GM18526 (cell line): ENCODE results near the gene FBXL17.

Experiments
- POLR2A ChIP-seq: IDR thresholded peaks from 3 replicates; pipeline ENCODE4 v1.6.1; 2011; ENCODE audit not compliant: insufficient read length; ENCODE audit errors: extremely low read depth

FBXL17 gene

DNA sequence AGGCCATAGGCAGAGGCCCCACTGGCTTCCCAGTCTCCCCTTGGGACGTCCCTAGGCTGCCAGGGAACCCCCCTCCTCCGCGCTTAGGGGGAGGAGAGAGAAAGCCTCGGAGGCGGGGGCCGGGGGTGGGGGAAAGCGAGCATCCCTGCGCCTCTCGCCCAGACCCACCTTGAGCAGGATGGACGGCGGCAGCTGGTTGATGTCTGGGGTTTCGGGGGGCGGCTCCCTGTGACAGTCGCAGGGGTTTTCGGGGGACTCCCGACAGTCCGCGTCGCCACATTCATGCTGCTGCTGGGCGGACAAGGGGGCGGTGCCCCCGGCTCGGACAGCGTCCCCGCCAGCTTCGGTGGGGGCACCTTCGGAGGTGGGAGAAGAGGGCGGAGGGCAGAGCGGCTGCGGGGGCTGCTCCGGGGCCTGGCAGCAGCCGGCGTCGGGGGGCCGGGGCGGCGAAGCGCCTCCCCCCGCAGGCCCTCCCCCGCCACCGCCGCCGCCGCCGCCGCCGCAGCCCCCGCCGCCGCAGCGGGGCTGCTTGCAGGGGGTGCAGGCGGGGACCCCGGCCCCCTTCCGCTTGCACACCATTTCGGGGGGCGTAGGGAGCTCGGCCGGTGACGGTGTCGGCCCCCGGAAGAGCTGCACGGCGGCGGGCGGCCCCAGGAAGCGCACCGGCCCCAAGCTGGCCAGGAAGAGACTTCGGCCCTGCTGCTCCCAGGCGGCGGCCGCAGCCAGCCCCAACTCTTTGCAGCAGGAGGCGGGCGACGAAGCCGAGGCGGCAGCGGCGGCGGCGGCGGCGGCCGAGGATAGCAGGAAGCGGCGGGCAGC is 1.2 kb downstream of the FBXL17 start:
- peak; percentile 46 for TF ChIP-seq POLR2A

DNA sequence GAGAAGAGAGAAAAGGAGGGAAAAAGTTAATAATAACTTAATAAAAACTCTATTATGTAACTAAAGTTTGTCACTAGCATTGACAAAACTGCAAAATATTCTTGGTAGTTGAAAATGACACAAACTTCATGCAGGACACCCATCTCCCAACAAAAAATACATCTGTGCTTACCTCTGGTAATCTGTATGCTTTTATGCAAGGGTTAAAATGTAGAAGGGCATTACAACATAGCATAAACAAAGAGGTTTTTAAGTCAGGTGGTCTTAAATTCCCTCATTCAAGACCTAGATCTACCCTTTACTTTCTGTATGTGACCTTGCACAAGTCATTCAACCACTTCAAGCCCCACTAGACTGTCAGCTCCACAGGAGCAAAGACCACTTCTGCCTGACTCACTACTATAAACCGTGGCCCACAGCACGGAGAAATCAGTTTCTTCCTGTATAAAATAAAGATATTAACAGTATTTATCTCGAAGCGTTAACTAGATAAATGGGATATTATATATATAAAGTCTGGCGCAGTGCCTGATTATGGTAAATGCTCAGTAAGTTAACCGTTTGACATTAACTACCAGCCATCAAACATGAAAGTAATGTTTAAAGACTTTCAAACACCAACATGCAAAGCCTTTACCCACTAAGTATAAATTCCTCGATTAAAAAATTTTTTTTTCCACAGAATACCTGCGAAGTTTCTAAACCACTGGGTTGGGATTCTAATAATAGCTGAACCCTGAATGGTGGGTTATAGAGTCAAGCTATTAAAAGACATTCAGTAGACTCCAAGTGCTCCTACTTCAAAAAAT is 2.0 kb downstream of the FBXL17 start:
- no peak for TF ChIP-seq POLR2A

DNA sequence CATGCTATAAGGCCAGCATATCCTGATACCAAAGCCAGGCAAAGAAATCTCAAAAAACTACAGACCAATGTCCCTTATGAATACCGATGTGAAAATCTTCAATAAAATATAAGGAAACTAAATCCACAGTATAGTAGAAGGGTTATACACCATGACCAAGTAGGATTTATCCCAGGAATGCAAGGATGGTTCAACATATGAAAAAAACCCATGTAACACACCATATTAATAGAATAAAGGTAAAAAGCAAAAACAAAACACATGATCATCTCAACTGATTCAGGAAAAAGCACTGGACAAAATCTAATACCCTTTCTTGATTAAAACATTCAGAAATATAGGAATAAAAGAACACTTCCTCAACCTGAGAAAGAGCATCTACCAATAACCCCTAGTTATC is 6.1 kb downstream of the FBXL17 start:
- no peak for TF ChIP-seq POLR2A

DNA sequence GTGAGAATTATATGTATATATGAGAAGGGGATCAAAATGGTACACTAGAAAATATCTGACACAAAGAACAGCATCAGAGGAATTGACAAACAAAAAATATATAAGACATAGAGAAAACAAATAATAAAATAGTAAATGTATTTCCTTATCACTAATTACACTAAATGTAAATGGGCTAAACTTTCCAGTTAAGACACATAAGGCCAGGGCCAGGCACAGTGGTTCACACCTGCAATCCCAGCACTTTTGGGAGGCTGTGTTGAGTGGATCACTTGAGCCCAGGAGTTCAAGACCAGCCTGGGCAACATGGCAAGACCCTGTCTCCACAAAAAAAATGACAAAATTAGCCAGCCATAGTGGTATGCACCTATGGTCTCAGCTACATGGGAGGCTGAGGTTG is 8.5 kb downstream of the FBXL17 start:
- TF ChIP-seq POLR2A = no peak

DNA sequence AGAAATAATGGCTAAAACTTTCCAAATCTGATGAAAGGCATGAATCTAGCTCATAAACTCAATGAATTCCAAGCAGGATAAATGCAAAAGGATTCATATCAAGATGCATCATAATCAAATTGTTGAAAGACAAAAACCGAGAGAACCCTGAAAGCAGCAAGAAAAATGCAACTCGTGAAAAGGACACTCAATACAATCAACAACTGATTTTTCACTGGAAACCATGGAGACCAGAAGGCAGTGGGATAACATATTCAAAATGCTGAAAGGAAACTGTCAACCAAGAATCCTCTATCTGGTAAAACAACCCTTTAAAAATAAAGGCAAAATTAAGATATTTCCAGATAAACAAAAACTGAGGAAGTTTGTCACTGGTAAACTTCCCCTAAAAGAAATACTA is 9.5 kb downstream of the FBXL17 start:
- no peak for TF ChIP-seq POLR2A

DNA sequence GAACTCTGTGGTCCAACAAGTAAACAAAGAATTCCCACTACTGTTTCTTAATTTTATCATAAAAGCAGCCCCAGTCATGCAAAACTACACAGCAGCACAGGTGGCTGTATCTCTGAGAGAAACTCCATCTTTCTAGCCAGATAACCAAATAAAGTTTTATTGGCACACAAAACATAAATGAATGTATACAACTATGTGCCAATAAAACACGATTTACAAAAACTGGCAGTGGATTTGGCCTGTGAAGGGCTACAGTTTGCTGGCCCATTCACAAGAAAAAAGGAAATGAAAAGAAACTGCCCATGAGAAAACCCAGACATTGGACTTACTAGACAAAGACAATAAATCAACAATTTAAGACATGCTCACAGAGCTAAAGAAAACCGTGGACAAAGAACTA is 10.6 kb downstream of the FBXL17 start:
- no peak for TF ChIP-seq POLR2A

DNA sequence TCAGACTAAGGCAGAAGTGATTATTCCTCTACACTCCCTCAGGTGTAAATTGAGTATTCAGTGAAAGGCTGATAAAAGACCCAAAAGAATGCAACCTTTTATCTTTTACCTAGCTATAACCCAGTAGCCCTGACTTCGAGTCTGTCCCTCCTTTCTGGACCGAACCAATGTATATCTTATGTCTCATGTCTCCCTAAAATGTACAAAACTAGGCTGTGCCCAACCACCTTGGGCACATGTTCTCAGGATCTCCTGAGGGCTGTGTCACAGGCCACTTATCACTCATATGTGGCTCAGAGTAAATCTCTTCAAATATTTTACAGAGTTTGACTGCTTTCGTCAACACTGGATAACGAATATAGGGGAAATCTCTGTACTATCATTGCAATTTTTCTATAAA is 12.7 kb downstream of the FBXL17 start:
- TF ChIP-seq POLR2A = no peak

DNA sequence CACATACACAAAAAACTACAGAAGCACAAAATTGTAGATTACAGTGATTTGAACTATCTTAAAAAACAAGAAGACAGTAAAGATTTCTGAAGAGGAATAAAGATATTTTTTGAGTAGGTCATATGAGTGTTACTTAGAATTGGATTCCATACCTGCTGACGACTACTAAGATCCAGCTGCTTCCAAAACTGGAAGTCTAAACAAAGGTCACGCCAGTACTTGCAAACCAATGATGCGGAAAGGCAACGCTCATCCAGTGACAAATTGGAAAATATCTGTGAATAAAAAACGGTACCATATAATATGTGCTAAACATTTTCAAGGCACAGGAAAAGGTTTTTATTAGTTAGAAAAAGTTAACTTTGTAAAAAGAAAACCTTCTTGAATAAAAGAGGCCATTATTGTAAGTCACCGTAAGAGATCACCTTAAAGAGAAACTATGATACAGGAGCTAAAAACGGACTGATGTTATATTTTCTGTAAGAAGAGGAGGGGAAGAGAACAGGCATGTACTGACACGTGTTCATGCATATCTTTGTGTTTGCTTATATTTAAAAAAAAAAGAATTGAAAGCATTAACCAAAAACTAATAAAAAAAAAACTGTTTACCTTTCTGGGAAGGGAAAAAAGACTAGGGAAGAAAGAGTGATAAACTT is 14.1 kb downstream of the FBXL17 start:
- no peak for TF ChIP-seq POLR2A

DNA sequence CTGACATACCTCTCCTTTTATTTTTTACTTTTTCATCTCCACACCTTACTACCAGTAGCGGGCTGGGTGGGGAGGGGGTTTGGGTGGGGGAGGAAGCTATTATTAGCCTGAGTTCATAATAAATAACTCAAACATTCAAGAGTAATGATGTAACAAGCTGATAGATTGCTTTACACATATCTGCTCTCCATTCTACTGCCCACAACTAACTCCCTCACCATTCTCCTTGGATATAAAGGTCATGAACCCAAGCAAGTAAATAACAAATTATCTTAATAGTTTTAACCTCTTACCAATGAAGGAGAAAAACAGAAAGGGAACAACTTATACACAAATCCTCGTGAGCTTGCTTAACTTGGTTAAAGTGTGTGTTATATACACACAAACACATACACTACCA is 15.4 kb downstream of the FBXL17 start:
- no peak for TF ChIP-seq POLR2A

DNA sequence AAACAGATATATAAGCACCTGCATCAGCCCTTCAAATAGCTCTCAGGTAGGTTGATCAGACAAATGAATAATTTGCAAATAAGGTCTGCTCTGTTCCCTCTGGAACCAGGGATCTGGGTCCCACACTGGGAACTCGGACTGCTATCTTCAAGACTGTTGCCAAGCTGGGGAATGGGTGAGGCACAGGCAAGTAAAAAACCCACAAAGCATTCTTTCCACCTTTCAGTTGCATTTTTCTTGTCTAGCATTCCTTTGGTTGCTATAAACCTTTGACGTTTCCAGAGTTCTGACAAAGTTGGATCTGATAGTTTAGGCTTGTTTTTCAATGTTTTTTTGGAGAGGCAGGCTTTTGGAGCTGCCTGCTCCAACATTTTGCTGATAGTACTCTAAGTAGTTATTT is 20.1 kb downstream of the FBXL17 start:
- no peak for TF ChIP-seq POLR2A

DNA sequence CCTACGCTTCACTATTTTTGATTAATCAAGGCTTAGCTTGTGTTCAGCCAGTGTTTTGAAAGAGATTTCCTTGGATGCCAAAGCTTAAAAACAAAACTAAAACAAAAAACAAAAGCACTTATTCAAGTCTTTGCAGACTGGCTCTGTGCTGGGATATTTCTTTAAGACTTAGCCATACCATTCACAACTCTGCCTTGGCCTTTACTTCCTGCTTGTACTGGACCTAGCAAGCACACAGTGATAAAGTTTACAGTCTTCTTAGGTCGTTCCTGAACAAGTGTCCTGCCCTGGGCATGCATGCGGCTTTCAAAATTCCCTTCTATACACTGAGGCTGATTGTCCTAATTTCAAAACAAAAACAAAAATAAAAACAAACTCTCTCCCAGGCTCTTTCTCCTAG is 20.7 kb downstream of the FBXL17 start:
- no peak for TF ChIP-seq POLR2A

DNA sequence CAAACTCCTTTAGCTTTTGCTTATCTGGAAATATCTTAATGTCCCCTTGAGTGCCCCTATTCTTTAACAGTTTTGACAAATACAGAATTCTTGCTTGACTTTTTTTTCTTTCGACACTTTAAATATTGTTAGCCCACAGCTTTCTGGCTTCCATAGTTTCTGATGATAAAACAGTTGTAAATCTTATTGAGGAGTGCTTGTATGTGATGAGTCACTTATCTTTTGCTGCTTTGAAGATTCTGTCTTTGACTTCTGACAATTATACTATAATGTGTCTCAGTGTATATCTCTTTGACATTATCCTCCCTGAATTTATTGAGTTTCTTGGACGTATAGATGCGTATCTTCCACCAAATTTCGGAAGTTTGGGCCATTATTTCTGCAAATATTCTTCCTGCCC is 21.6 kb downstream of the FBXL17 start:
- TF ChIP-seq POLR2A = no peak

DNA sequence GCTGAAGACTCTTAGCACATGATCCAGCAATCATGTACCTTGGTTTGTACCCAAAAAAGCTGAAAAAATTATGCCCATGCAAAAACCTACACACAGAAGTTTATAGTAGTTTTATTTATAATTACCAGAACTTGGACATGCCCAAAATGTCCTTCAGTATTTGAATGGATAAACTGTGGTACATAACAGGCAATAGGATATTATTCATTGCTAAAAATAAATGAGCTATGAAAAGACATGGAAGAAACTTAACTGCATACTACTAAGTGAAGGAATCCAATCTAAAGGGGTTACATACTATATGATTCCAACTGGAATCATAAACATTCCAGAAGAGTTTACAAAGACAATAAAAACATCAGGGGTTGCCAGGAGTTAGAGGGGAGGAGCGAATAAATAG is 25.6 kb downstream of the FBXL17 start:
- no peak for TF ChIP-seq POLR2A

DNA sequence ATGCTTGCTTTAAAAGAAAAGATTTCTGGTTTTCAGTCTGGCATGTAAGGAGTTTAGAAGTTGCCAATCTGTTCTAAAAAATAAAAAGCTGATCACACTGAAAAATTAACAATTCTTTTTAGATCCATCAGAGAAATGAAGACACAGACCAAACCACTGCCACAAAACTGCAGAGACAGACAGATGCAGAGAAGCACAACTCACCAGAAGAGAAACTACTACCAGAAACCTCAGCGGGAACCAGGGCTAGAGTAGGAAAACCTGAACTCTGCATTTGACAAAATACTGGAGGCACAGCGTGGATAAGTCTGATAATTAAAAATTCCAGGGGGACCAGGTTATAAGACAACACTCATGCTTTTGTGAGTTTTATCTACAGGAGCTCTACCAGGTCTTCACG is 28.8 kb downstream of the FBXL17 start:
- no peak for TF ChIP-seq POLR2A

DNA sequence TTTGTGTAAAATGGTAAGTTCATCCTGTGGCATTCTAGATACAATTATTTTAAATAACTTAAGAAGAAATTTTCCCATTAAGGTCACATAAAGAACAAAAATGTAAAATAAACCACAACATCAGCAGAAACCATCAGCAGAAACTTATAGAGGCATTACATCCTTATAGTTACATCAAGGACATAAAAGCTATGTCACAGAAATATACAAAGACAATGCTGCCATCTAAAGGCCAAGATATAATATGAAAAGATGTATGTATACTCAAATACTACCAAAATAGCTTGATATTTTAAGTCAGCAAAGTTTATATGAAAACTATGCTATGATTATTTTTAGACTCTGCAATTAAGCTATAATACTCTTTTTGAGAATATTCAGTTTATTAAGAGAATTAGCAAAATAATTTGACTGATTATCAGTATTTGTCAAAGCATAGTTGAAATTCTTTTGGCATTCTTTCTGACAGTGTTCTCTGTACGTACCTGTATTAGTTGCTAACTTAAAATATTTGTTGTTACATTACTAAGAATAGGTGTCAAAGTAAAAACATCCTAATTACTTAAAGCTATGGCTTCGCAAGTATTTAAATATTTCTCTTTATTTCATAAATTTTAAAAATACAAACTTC is 36.2 kb downstream of the FBXL17 start:
- no peak for TF ChIP-seq POLR2A
